ENCODE results near the gene SLC6A5.

Gene SLC6A5

GRCh38 chr11:20654038-20654437 is 54.6 kb downstream of the SLC6A5 start:
- H3K9me3 ChIP-seq, result no peaks in the 10 kb centered on the region
- H3K27me3 ChIP-seq, result peaks cover 28% of the 10 kb centered on the region
- no peak overlapping the region for H3K4me3 ChIP-seq (ENCODE audit: low read depth in 1 of 2, low read length in 1 of 2)
- no peak for TF ChIP-seq CTCF (IDR thresholded peaks at IDR 0.05)
- no peaks in the 10 kb centered on the region for H3K4me1 ChIP-seq (ENCODE audit: control insufficient read depth in 1 of 2, insufficient read depth in 1 of 2, low read depth in 1 of 2, low read length in 1 of 2)
- H3K36me3 ChIP-seq, result no peaks in the 10 kb centered on the region
- H3K27ac ChIP-seq, result no peak overlapping the region

- no peaks in the 10 kb centered on the region for H3K36me3 ChIP-seq
- H3K9me3 ChIP-seq, result no peaks in the 10 kb centered on the region
- TF ChIP-seq CTCF (IDR thresholded peaks at IDR 0.05), result no peak
- H3K27ac ChIP-seq, result no peak overlapping the region
- no peaks in the 10 kb centered on the region for H3K4me1 ChIP-seq (ENCODE audit: control insufficient read depth in 1 of 2, insufficient read depth in 1 of 2, low read depth in 1 of 2, low read length in 1 of 2)
- H3K4me3 ChIP-seq (ENCODE audit: low read depth in 1 of 2, low read length in 1 of 2), result no peak overlapping the region
- peaks cover 31% of the 10 kb centered on the region for H3K27me3 ChIP-seq
These were observed 57.5 kb downstream of the SLC6A5 start for GRCh38 chr11:20656901-20657300.

- no peak overlapping the region for H3K27ac ChIP-seq
- peaks cover 31% of the 10 kb centered on the region for H3K27me3 ChIP-seq
- TF ChIP-seq CTCF (IDR thresholded peaks at IDR 0.05), result no peak
- no peaks in the 10 kb centered on the region for H3K9me3 ChIP-seq
- H3K4me1 ChIP-seq (ENCODE audit: control insufficient read depth in 1 of 2, insufficient read depth in 1 of 2, low read depth in 1 of 2, low read length in 1 of 2), result no peaks in the 10 kb centered on the region
- H3K36me3 ChIP-seq, result no peaks in the 10 kb centered on the region
- H3K4me3 ChIP-seq (ENCODE audit: low read depth in 1 of 2, low read length in 1 of 2), result no peak overlapping the region
These were observed 58.7 kb downstream of the SLC6A5 start for GRCh38 chr11:20658135-20658534.

- no peak for TF ChIP-seq CTCF (IDR thresholded peaks at IDR 0.05)
These were observed 62.0 kb downstream of the SLC6A5 start for GRCh38 chr11:20661445-20661844.

GRCh38 chr11:20661850-20662249 is 62.4 kb downstream of the SLC6A5 start:
- H3K27ac ChIP-seq, result no peak overlapping the region
- no peaks in the 10 kb centered on the region for H3K36me3 ChIP-seq
- TF ChIP-seq CTCF (IDR thresholded peaks at IDR 0.05), result no peak
- H3K27me3 ChIP-seq, result peaks cover 40% of the 10 kb centered on the region
- H3K9me3 ChIP-seq, result no peaks in the 10 kb centered on the region
- H3K4me1 ChIP-seq (ENCODE audit: control insufficient read depth in 1 of 2, insufficient read depth in 1 of 2, low read depth in 1 of 2, low read length in 1 of 2), result no peaks in the 10 kb centered on the region
- H3K4me3 ChIP-seq (ENCODE audit: low read depth in 1 of 2, low read length in 1 of 2), result no peak overlapping the region

More at GRCh38 chr11:20661445-20661844, 62.0 kb downstream of the SLC6A5 start:
- H3K36me3 ChIP-seq, result no peaks in the 10 kb centered on the region
- no peaks in the 10 kb centered on the region for H3K4me1 ChIP-seq (ENCODE audit: control insufficient read depth in 1 of 2, insufficient read depth in 1 of 2, low read depth in 1 of 2, low read length in 1 of 2)
- peaks cover 39% of the 10 kb centered on the region for H3K27me3 ChIP-seq
- H3K27ac ChIP-seq, result no peak overlapping the region
- H3K9me3 ChIP-seq, result no peaks in the 10 kb centered on the region
- no peak overlapping the region for H3K4me3 ChIP-seq (ENCODE audit: low read depth in 1 of 2, low read length in 1 of 2)
